ENCODE results near the gene DNM2. TPM values are rescaled to one million over a fixed set of nuclear protein-coding genes. Genes with fewer than 3 reads are reported as not detected.

DNM2 gene
- total and polyA plus RNA-seq, 2 of the 13 experiments (the other 11 are each of a cell fraction or from before 2014, with no cell fraction given), result 41.7 to 59.8 TPM

DNA sequence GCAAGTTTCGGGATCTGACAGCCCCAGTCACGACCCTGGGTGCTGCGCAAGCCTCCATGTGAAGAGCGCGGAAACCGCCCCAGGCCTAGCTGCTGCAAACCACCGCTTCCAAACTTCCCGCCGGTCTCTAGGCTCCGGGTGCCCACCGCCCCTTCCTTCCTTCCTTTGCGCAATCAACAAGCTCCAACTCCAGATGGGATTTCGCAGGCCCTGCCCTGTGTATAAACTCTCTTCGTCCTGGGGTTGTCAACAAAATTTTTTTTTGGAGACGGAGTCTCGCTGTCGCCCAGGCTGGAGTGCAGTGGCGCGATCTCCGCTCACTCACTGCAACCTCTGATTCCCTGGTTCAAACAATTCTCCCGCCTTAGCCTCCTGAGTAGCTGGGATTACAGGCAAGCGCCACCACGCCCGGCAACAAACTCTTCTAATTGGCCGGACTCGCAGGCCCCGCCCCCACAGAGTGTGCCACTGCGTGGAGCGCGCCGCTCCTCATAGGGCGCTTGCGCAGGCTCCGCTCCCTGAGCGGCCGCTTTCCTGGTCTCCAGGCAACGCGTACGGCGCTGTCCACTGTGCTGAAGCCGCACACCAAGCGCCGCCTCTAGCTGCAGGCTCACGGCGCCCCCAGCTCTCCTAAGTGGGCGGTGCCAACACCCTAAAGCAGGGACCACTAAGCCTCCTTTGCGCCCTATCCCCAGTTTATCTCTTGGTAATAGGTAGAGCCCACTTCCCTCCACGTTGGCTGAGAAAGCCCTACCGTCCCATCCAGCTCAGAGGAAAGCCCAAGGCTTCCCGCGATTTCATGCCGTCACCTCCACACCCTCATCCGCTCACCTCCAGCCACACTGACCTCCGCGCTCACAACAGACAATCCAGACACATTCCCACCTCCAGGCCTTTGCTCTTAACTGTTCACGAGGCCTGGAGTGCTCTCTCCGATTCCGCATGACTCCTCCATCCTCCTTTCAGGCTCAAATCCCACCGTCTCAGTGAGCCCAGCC lies 22.2 kb upstream of the DNM2 start (continued):
- TF ChIP-seq, protein P1, sequence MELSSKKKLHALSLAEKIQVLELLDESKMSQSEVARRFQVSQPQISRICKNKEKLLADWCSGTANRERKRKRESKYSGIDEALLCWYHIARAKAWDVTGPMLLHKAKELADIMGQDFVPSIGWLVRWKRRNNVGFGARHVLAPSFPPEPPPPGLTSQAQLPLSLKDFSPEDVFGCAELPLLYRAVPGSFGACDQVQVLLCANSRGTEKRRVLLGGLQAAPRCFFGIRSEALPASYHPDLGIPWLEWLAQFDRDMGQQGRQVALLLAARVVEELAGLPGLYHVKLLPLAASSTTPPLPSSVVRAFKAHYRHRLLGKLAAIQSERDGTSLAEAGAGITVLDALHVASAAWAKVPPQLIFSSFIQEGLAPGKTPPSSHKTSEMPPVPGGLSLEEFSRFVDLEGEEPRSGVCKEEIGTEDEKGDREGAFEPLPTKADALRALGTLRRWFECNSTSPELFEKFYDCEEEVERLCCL (CRISPR knock-in tag; IDR thresholded peaks at IDR 0.05; ENCODE audit: borderline replicate concordance), result peak; percentile 89; the same call in 1 of the 2 replicates
- TF ChIP-seq, protein P2, sequence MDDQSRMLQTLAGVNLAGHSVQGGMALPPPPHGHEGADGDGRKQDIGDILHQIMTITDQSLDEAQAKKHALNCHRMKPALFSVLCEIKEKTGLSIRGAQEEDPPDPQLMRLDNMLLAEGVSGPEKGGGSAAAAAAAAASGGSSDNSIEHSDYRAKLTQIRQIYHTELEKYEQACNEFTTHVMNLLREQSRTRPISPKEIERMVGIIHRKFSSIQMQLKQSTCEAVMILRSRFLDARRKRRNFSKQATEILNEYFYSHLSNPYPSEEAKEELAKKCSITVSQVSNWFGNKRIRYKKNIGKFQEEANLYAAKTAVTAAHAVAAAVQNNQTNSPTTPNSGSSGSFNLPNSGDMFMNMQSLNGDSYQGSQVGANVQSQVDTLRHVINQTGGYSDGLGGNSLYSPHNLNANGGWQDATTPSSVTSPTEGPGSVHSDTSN (CRISPR knock-in tag; IDR thresholded peaks at IDR 0.05; ENCODE audit: borderline replicate concordance), result peak; percentile 83; the same call in 1 of the 2 replicates
- TF ChIP-seq PCBP2 (optimal IDR thresholded peaks at IDR 0.05; ENCODE audit: low read depth, low read length, poor library complexity, severe bottlenecking) (no peak), FLYWCH1 (CRISPR knock-in tag; IDR thresholded peaks at IDR 0.05) (no peak), ZNF556 (CRISPR knock-in tag; IDR thresholded peaks at IDR 0.05; ENCODE audit: borderline replicate concordance) (peak; percentile 44; the same call in 1 of the 2 replicates), RBAK (CRISPR knock-in tag; IDR thresholded peaks at IDR 0.05) (no peak), MBNL3 (CRISPR knock-in tag; conservative IDR thresholded peaks at IDR 0.05) (no peak), TAF15 (IDR thresholded peaks at IDR 0.05; ENCODE audit: low read depth, low read length, poor library complexity, severe bottlenecking) (no peak), ZNF367 (CRISPR knock-in tag; IDR thresholded peaks at IDR 0.05; ENCODE audit: borderline replicate concordance) (peak; percentile 79; the same call in 1 of the 2 replicates), EZH2 (conservative IDR thresholded peaks at IDR 0.05; ENCODE audit: low read depth, low read length) (no peak), ZNF207 (IDR thresholded peaks at IDR 0.05; ENCODE audit: borderline replicate concordance) (no peak), HNRNPH1 (optimal IDR thresholded peaks at IDR 0.05; ENCODE audit: low read depth, low read length) (no peak), ISL2 (CRISPR knock-in tag; IDR thresholded peaks at IDR 0.05) (no peak; the same call in 1 of the 2 replicates), SIN3B (IDR thresholded peaks at IDR 0.05; ENCODE audit: low read length) (0 out of 2 replicates have a peak, but pooled peaks have one; percentile 51), RORA (CRISPR knock-in tag; IDR thresholded peaks at IDR 0.05) (no peak), ZNF260 (CRISPR knock-in tag; IDR thresholded peaks at IDR 0.05; ENCODE audit: borderline replicate concordance, low read depth) (no peak), ZNF317 (CRISPR knock-in tag; IDR thresholded peaks at IDR 0.05) (0 out of 2 replicates have a peak, but pooled peaks have one; percentile 54)
- TF ChIP-seq, protein P3, sequence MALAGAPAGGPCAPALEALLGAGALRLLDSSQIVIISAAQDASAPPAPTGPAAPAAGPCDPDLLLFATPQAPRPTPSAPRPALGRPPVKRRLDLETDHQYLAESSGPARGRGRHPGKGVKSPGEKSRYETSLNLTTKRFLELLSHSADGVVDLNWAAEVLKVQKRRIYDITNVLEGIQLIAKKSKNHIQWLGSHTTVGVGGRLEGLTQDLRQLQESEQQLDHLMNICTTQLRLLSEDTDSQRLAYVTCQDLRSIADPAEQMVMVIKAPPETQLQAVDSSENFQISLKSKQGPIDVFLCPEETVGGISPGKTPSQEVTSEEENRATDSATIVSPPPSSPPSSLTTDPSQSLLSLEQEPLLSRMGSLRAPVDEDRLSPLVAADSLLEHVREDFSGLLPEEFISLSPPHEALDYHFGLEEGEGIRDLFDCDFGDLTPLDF (CRISPR knock-in tag; IDR thresholded peaks at IDR 0.05), result peak; percentile 48; the same call in 1 of the 2 replicates
- TF ChIP-seq, protein P4, sequence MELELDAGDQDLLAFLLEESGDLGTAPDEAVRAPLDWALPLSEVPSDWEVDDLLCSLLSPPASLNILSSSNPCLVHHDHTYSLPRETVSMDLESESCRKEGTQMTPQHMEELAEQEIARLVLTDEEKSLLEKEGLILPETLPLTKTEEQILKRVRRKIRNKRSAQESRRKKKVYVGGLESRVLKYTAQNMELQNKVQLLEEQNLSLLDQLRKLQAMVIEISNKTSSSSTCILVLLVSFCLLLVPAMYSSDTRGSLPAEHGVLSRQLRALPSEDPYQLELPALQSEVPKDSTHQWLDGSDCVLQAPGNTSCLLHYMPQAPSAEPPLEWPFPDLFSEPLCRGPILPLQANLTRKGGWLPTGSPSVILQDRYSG (CRISPR knock-in tag; IDR thresholded peaks at IDR 0.05), result no peak
- TF ChIP-seq, protein P5, sequence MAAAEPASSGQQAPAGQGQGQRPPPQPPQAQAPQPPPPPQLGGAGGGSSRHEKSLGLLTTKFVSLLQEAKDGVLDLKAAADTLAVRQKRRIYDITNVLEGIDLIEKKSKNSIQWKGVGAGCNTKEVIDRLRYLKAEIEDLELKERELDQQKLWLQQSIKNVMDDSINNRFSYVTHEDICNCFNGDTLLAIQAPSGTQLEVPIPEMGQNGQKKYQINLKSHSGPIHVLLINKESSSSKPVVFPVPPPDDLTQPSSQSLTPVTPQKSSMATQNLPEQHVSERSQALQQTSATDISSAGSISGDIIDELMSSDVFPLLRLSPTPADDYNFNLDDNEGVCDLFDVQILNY (CRISPR knock-in tag; conservative IDR thresholded peaks at IDR 0.05), result 0 out of 2 replicates have a peak, but pooled peaks have one; percentile 71
- TF ChIP-seq, protein P6, sequence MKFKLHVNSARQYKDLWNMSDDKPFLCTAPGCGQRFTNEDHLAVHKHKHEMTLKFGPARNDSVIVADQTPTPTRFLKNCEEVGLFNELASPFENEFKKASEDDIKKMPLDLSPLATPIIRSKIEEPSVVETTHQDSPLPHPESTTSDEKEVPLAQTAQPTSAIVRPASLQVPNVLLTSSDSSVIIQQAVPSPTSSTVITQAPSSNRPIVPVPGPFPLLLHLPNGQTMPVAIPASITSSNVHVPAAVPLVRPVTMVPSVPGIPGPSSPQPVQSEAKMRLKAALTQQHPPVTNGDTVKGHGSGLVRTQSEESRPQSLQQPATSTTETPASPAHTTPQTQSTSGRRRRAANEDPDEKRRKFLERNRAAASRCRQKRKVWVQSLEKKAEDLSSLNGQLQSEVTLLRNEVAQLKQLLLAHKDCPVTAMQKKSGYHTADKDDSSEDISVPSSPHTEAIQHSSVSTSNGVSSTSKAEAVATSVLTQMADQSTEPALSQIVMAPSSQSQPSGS (CRISPR knock-in tag; IDR thresholded peaks at IDR 0.05), result peak; percentile 90

Measured in HepG2 (cell line).